ENCODE results near the gene UPK3A.

The UPK3A gene

DNA sequence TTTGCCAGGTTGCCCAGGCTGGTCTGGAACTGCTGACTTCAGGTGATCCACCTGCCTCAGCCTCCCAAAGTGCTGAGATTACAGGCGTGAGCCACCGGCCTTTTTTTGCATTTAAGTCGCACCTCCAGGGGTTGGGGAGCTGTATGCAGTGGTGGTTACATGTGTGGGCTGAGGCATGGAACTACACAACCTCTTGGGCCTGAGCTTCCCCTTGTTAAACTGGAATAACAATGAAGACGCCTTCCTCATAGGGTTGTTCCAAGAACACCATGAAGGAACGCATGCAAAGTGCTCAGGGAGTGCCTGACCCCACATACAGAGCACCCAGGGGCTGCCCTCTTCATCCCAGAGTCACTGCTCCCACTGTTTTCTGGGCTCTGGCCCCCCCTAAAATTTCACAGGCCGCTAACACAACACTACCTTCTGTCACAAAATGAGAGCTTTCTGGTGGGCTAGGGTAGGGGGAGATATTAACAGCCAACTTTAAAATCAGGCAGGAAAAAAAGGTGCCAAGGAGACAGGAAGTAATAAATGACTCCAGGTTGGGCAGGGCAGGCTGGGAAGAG is 23.7 kb downstream of the UPK3A start:
- peak overlapping the region; percentile 90 for H3K27ac Mint-ChIP-seq
- ATAC-seq (no peak), DNase-seq (ENCODE audit: low spot score in 2 of 2) (no peak)
- H3K4me3 Mint-ChIP-seq: peak overlapping the region; percentile 91
- peaks cover 35% of the 10 kb centered on the region for H3K4me1 Mint-ChIP-seq
- H3K9me3 Mint-ChIP-seq: no peaks in the 10 kb centered on the region
- peaks cover 21% of the 10 kb centered on the region for H3K36me3 Mint-ChIP-seq

DNA sequence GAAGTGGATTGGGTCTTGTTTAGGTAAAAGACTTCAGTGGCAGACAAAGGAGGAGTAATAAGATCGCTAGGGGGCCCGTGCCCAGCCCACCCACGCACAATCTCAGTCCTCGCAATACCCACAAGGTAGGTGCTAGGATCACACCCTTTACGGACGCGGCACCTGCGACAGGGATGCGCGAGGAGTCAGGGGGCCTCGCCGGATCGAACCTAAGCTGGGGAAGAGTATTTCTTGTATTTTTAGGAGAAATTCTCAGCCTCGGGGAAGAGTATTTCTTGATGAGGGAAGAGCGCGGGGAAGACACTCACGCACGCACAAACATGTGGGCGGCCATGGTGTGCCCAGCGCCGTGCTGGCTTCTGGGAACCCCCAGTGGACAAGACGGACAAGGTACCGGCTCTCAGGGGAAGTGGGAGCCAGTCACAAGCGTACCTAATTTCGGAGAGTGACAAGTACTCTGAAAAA is 24.2 kb downstream of the UPK3A start:
- peaks cover 36% of the 10 kb centered on the region for H3K4me1 Mint-ChIP-seq
- no peaks in the 10 kb centered on the region for H3K9me3 Mint-ChIP-seq
- H3K27ac Mint-ChIP-seq: peak overlapping the region; percentile 90
- H3K36me3 Mint-ChIP-seq: peaks cover 21% of the 10 kb centered on the region
- peak overlapping the region; percentile 91 for H3K4me3 Mint-ChIP-seq
- no peak for DNase-seq (ENCODE audit: low spot score in 2 of 2)
- no peak for ATAC-seq

DNA sequence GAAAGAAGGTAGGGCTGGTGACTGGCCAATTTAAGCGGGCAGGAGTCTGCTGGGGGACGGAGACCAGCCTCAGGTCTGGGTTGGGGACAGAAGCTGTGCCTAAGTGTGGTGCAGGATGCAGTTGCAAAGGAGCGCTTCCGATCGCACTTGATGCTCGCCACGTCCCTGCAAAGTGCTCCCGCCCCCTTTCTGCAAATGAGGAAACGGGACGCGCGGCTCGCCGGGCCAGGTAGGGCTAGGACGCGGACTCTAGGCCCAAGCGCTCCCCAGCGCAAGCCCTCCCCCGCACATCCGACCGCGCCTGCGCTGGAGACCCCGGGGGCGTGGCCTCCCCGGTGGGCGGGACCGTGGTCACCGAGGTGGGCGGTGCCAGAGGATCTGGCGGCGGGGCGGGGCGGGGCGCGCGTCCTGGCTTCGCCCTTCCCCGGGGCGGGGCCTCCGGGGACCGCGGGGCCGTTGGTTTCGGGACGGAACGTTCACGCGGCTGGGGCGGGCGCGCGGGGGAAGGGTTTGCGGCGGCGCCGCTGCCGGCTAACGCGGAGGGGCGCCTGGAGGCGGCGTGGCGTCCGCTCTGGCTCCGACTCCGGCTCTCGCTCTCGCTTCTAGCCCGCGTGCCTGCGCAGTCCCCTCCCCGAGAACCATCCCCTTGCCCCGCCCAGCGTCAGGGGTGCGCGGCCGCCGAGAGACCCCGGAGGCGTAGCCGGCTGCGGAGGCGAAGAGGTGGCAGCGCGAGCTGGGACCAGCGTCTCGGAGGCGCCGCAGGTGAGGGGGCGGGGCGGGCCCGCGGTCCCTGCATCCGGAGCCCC is 24.9 kb downstream of the UPK3A start, which contains the start of gene FAM118A:
Gene FAM118A (plus strand): TSS at position 513 of the 806 bp plus-strand sequence. CDS start 12,446 bp downstream, outside the sequence.
- peak within 1 kb of the TSS; percentile 90 for H3K27ac Mint-ChIP-seq
- H3K4me1 Mint-ChIP-seq: peaks cover 42% of the 10 kb centered on the region
- ATAC-seq: peak; percentile 86
- DNase-seq (ENCODE audit: low spot score in 2 of 2): peak; percentile 100
- H3K4me3 Mint-ChIP-seq: peak within 1 kb of the TSS; percentile 91
- H3K9me3 Mint-ChIP-seq: no peaks in the 10 kb centered on the region
- H3K36me3 Mint-ChIP-seq: peaks cover 21% of the 10 kb centered on the region

DNA sequence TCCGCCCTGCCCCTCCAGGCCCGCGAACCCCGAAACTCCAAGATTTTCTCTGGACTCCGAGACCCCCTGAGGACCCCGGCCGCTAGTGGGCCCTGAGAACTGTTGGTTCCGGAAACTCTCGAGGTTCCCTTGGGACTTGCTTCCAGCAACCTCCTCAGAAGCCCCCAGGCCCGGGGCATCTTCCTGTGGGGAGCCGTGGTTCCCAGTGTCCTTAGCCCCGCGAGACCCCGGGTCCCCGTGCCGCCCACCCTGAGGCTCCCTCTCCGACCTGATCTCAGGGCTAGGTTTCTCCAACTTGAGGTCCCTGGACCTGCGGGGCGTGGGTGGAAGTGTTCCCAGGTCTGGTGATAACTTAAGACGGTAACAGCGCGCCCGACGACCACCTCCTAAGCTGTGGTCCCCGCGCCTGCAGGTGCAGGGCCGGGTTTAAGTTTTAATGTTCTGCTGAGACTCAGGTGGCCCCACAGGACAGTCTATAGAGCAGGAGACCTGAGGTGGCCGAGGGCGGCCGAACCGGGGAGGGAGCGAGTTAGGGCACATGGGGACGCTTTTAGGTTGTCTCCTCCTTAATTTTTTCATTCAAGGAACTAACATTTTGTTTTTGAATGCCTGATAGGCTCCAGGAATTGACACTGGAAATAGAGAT is 25.7 kb downstream of the UPK3A start:
- H3K36me3 Mint-ChIP-seq: peaks cover 21% of the 10 kb centered on the region
- DNase-seq (ENCODE audit: low spot score in 2 of 2): peak in 1 of 2 donors; percentile 62
- H3K4me3 Mint-ChIP-seq: peak overlapping the region; percentile 91
- peak overlapping the region; percentile 90 for H3K27ac Mint-ChIP-seq
- no peaks in the 10 kb centered on the region for H3K9me3 Mint-ChIP-seq
- ATAC-seq: no peak
- peaks cover 48% of the 10 kb centered on the region for H3K4me1 Mint-ChIP-seq

DNA sequence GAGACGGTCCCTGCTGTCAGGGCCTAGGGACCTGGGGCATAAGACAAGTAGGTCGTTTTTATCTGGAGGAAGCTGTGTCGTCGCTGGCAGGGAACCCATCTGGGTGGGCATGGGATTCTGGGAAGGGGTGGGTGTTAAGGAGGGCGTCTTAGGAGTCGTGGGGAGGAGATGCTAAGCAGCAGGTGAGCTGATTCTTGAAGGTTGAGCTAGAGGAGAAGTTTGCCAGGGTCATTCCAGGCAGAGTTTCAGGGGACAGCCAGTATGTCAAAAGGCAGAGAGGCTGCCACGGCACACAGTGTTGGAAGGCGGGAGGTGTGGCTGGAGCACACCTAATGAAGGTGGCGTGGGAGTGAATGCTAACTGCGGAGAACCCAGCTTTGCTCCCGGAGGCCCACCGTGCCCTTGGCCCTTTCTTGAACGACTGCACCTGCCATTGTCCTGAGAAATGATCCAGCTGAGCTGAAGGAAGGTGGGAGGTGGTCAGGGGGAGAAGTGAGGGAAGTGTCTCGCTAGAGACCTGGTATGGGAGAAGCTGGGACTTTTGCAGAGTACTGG is 26.3 kb downstream of the UPK3A start:
- Mint-ChIP-seq H3K27ac (peak overlapping the region; percentile 90), H3K4me3 (peak overlapping the region; percentile 91), H3K36me3 (peaks cover 21% of the 10 kb centered on the region), H3K4me1 (peaks cover 54% of the 10 kb centered on the region), H3K9me3 (no peaks in the 10 kb centered on the region)
- ATAC-seq (no peak), DNase-seq (ENCODE audit: low spot score in 2 of 2) (no peak)

DNA sequence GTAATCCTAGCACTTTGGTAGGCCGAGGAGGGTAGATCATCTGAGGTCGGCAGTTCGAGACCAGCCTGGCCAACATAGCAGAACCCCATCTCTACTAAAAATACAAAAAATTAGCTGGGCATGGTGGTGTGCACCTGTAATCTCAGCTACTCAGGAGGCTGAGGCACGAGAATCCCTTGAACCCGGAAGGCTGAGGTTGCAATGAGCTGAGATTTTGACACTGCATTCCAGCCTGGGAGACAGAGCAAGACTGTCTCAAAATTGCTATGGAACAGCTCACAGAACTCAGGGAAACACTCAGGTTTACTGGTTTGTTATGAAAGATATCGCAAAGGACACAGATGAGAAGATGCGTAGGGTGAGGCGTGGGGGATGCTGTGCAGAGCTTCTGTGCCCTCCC is 27.7 kb downstream of the UPK3A start:
- no peak overlapping the region for H3K27ac Mint-ChIP-seq
- ATAC-seq (no peak), DNase-seq (ENCODE audit: low spot score in 2 of 2) (no peak)
- H3K4me3 Mint-ChIP-seq: no peak overlapping the region
- H3K4me1 Mint-ChIP-seq: peaks cover 60% of the 10 kb centered on the region
- peaks cover 21% of the 10 kb centered on the region for H3K36me3 Mint-ChIP-seq
- no peaks in the 10 kb centered on the region for H3K9me3 Mint-ChIP-seq

DNA sequence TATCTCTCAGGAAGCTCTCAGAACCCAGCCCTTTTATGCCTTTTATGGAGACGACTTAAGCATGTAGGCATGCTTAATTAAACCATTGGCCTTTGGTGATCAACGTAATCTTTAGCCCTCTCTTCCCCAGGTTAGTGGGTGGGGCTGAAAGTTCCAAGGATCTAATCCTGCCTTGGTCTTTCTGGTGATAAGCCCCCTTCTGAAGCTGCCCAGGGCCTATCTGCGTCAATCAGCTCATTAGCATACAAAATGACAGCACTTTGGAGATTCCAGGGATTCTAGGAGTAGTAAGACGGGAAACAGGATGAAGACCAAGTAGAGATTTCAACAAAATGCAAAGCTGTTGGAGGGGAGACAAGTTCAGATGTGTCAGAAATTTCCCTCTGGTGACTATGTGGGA is 28.1 kb downstream of the UPK3A start:
- Mint-ChIP-seq H3K4me3 (no peak overlapping the region), H3K9me3 (no peaks in the 10 kb centered on the region), H3K4me1 (peaks cover 65% of the 10 kb centered on the region), H3K27ac (peak overlapping the region; percentile 38), H3K36me3 (peaks cover 21% of the 10 kb centered on the region)
- DNase-seq (ENCODE audit: low spot score in 2 of 2) (no peak), ATAC-seq (no peak)

DNA sequence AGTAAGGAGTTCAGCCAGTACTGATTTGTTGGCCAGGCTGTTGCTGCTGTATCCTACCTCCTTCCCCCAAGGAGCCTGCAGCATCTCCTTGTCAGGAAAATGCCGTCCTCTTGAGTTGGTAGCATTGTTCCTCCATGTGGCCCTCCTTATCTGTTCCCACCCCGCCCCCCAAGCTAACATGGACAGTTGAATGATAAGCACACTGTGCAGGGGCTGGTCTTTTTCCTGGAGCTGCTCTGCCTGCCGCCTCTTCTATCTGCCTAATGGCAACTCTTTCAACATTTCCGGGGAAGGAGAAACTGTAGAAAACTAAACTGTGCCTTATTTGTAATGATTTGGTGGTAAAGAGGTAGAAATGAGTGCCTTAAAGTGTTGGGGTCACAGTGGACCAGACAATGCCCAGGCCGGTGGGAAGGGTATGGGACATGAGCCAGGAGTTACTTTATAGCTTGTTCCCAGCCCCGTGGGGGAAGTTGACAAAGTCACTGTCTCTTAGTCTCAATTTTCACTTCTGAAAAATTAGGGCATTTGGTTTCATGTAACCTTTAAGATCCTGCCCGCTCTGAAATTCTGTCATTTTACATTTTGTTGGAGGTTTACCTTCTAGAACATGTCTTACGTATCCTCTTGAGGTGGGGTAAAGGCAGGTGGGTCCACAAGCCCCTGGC is 29.4 kb downstream of the UPK3A start:
- Mint-ChIP-seq H3K36me3 (peaks cover 32% of the 10 kb centered on the region), H3K4me3 (no peak overlapping the region), H3K27ac (peak overlapping the region; percentile 67), H3K4me1 (peaks cover 70% of the 10 kb centered on the region), H3K9me3 (no peaks in the 10 kb centered on the region)
- DNase-seq (ENCODE audit: low spot score in 2 of 2): no peak
- no peak for ATAC-seq

DNA sequence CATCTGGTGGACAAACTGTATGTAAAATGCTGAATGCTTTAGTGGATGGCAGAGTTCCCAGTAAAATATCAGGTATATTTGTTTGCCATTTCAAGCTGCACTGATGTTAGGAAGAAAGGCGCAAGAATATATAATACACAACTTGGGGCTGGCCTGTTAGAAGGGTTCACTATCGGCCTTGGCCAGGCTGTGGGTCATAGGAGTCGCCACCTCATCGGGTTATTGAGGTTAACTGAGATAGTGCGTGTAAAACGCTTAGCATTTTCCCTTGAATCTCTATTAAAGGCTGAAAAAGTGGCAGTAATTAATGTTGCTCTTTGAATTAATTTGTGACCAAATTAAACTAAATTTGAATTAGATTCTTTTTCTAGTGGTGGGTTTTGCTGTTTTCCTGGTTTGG is 30.0 kb downstream of the UPK3A start:
- H3K27ac Mint-ChIP-seq: peak overlapping the region; percentile 67

DNA sequence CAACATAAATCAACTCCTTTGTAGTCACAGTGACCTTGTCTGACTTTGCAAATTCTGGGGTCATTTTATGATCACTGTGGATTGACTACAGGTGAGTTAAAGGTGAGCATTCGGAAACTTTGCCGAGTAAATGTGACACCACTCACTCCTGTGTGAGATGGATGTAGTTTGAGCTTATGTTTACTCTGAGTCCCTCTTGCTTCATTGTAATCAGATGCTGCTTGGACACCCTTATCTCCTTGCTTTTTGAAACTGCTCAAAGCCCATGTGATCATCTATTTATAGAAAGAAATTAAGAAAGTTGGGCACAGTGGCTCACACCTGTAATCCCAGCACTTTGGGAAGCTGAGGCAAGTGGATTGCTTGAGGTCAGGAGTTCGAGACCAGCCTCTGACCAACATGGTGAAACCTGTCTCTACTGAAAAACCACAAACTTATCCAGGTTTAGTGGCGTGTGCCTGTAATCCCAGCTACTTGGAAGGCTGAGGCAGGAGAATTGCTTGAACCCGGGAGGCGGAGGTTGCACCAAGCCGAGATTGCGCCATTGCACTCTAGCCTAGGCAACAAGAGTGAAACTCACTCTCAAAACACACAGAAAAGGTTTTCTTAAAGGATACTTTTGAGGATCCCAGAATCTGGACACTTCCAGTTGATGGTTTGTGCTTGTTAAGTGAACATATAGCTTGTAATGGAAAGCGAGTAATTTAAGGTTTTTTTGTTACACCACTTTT is 32.2 kb downstream of the UPK3A start:
- no peaks in the 10 kb centered on the region for H3K9me3 Mint-ChIP-seq
- ATAC-seq (no peak), DNase-seq (ENCODE audit: low spot score in 2 of 2) (no peak)
- H3K4me3 Mint-ChIP-seq: no peak overlapping the region
- H3K36me3 Mint-ChIP-seq: peaks cover 26% of the 10 kb centered on the region
- H3K27ac Mint-ChIP-seq: peak overlapping the region; percentile 98
- H3K4me1 Mint-ChIP-seq: peaks cover 66% of the 10 kb centered on the region

More for the DNA sequence above, 30.0 kb downstream of the UPK3A start:
- H3K4me1 Mint-ChIP-seq: peaks cover 74% of the 10 kb centered on the region
- no peak for ATAC-seq
- peaks cover 33% of the 10 kb centered on the region for H3K36me3 Mint-ChIP-seq
- H3K9me3 Mint-ChIP-seq: no peaks in the 10 kb centered on the region
- H3K4me3 Mint-ChIP-seq: no peak overlapping the region
- DNase-seq (ENCODE audit: low spot score in 2 of 2): no peak

DNA sequence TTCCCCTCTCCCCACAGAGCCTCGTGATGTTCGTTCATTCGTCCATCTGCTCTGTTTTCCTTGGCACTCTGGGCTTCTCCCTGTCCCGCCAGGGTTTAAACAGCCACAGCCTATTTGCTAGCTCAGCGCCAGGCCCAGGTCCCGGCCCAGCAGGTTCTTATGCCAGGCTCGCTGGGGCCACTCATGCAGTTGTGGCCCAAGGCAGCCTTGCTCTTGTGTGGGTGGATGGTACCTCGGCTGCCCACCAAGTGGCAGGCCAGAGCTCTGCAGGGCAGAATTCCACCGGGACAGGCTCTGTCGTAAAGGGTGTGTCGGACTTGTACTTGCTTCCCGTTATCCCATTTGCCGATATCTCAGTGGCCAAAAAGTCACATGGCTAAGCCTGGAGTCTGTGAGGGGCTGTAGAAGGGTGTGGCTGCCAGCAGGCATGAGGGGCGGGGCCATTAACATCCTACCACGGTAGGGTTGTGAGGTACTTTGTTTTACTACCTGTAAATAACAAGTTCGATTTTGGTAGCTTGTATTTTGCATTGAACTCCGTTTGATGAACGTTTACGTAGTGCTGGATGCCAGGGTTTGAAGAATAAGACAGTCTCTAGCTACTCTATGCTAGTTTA is 32.9 kb downstream of the UPK3A start:
- no peak for ATAC-seq
- peak overlapping the region; percentile 71 for H3K4me3 Mint-ChIP-seq
- DNase-seq (ENCODE audit: low spot score in 2 of 2): peak in 1 of 2 donors; percentile 64

DNA sequence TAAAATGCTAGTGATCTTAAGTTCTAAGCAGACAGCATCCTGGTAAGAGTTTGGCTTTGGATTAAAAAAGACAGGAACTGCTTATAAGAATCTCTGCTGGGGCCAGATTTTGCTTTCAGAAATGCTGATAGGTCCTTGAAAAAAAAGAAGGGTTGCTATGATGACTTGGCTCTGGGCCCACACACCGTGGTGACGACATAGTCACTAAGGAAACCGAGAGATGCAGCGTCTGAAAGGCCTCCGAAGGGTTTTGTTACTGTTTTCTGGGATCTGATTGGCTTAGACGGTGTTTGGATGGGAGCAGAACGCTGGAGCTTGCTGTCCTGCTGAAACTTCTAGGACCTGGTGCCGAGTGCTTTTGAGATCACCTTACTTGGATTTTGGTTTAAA is 33.4 kb downstream of the UPK3A start:
- Mint-ChIP-seq H3K27ac (peak overlapping the region; percentile 98), H3K9me3 (no peaks in the 10 kb centered on the region), H3K4me1 (peaks cover 60% of the 10 kb centered on the region), H3K36me3 (peaks cover 34% of the 10 kb centered on the region), H3K4me3 (peak overlapping the region; percentile 71)
- DNase-seq (ENCODE audit: low spot score in 2 of 2) (peak; percentile 60 to 88), ATAC-seq (peak; percentile 90)

More for the DNA sequence above, 32.9 kb downstream of the UPK3A start:
- Mint-ChIP-seq H3K9me3 (no peaks in the 10 kb centered on the region), H3K27ac (peak overlapping the region; percentile 98), H3K36me3 (peaks cover 29% of the 10 kb centered on the region), H3K4me1 (peaks cover 65% of the 10 kb centered on the region)

DNA sequence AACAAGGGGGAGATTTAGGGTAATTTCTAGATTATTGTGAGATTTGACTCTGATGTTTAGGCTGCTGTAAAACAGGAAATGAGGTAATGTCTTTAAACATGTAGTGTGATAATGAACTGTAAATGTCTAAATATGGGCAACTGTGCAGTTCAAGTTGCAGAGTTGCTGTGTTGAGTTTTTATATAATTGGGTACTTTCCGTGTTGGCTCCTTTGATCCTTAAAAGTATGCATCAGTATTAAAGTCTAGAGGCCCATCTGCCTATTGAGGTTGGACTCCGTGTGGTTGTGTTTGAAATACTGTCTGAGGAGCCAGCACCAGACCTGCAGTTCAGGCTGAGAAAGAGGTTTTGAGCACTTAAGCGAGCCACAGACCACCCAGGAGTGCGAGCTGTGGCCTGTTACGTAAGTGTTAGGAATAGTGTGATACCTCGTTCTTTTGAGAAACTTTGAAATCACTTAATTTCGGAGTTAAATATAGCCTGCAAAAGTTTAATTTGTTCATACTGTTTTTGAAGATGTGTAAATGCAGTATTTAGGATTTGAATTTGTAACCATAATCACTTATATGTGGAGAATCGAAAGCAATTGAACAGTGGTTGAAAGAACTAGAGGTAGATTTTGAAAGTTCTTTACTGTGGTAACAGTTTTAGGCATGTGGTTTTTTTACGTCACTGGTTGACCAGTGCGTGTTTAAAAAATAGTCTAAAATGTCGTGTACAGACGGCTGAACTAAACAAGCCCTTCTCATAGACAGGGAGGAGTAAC is 34.0 kb downstream of the UPK3A start:
- Mint-ChIP-seq H3K27ac (peak overlapping the region; percentile 98), H3K4me1 (peaks cover 62% of the 10 kb centered on the region), H3K36me3 (peaks cover 40% of the 10 kb centered on the region), H3K9me3 (no peaks in the 10 kb centered on the region), H3K4me3 (peak overlapping the region; percentile 71)
- ATAC-seq (peak; percentile 84), DNase-seq (ENCODE audit: low spot score in 2 of 2) (peak; percentile 23 to 80)

All from stimulated activated effector memory CD8-positive, alpha-beta T cell treated with anti-CD3 and anti-CD28 coated beads, Interleukin-12 subunit alpha, Interleukin-12 subunit beta, amount 100 ng/mL, for 72 hours (primary cell).